Calu3 (cell line): ENCODE results near the gene CHMP4A. TPM values are rescaled to one million over a fixed set of nuclear protein-coding genes. Genes with fewer than 3 reads are reported as not detected.

ENCODE experiments used
- BruUV-seq: library from RNA; stranded (reverse); fragments of 400-500 nt; replicated peaks from 2 replicates; lab custom pipeline; 2021; lab: Mats Ljungman, UMichigan
- CTCF ChIA-PET: fragments of 300-600 bp; sonication (Branson Sonifier 250); formaldehyde crosslinking; loops from one replicate; lab custom pipeline; 2022; ENCODE audit warnings: antibody characterized with exemption; lab: Charles Lee
- DNase-seq: peaks from one replicate; pipeline ENCODE4 v3.0.0; 2022
- H3K27ac Mint-ChIP-seq: one replicate; pipeline ENCODE4 v1.8.0; 2022; ENCODE audit warnings: mixed read lengths; ENCODE audit not compliant: unreplicated experiment
- H3K27me3 Mint-ChIP-seq: one replicate; pipeline ENCODE4 v1.8.0; 2022; ENCODE audit warnings: mixed read lengths; ENCODE audit not compliant: unreplicated experiment
- H3K36me3 Mint-ChIP-seq: one replicate; pipeline ENCODE4 v1.8.0; 2022; ENCODE audit warnings: mild to moderate bottlenecking, moderate library complexity, mixed read lengths; ENCODE audit not compliant: insufficient read depth, unreplicated experiment
- H3K4me1 Mint-ChIP-seq: one replicate; pipeline ENCODE4 v1.8.0; 2022; ENCODE audit warnings: mild to moderate bottlenecking, low read depth, mixed read lengths; ENCODE audit not compliant: unreplicated experiment
- H3K4me3 Mint-ChIP-seq: one replicate; pipeline ENCODE4 v1.8.0; 2022; ENCODE audit warnings: mild to moderate bottlenecking, low read depth, moderate library complexity, mixed read lengths; ENCODE audit not compliant: unreplicated experiment
- H3K9me3 Mint-ChIP-seq: one replicate; pipeline ENCODE4 v1.8.0; 2022; ENCODE audit warnings: low read depth, mixed read lengths; ENCODE audit not compliant: unreplicated experiment
- intact Hi-C: fragments of 100-400 bp; cut with micrococcal nuclease; formaldehyde crosslinking; loops from one replicate; pipeline ENCODE4 v1.10.0; 2022; ENCODE audit not compliant: unreplicated experiment
- total RNA-seq: library from RNA; stranded (reverse); gene quantifications from 2 replicates; pipeline ENCODE4 v1.2.3, GENCODE V29; 2022
- TF ChIP-seq, protein P1 (sequence below): fragments of 200-600 bp; IDR thresholded peaks from one replicate; pipeline ENCODE4 v1.8.0; 2022; ENCODE audit warnings: antibody characterized with exemption; ENCODE audit not compliant: unreplicated experiment

The CHMP4A gene
- total RNA-seq, 1 experiment from 2014 or later: 53.2 TPM

DNA sequence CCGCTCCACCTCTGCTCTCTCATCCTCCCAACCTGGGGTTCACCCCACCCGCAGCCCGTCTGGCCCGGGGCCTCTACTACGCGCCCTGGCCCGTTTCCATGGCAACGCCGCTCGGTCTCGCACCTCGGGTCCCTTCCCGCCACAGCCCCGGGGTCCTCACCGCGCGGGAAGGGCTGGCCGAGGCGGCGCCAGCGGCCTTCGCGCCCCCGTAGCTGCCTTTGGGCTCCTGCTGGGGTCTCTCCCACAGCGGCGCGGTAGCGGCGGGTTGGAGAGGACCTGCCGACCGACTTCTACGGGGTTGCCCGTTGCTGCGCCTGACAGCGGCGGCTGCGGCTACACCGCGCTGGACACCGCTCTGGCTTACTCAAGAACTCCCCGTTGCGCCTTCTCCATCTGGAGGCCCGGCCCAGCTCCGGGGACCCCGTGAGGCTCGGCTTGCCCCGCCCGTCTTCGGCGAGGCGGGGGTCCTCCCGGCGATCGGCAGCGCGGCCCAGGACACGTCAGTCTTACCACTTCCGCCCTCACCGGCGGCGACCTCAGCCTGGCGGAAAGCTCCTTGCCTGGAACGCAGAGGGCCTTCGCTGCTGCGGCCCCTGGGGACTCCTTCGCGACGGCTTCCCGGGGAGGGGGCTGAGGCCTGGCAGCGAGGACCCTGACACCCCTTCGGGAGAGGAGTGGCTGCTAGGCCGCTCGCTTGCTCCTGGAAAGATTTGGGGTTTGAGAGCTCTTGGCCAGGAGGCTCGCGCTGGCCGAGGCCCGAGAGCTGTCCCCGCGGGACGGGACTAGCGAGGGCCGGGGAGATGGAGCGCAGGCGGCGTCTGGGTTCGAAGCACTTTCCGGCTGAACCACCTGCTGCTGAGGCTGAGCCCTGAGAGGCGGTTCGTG lies 17.9 kb downstream of the CHMP4A start, which contains the start of gene TM9SF1:
Gene TM9SF1 (minus strand): TSS at position 256 of the 885 bp plus-strand sequence. CDS start 422 bp downstream, outside the sequence.
- no peaks in the 10 kb centered on the region for H3K9me3 Mint-ChIP-seq
- intact Hi-C loops: no loop called here
- H3K4me1 Mint-ChIP-seq: peaks cover 8% of the 10 kb centered on the region
- no peaks in the 10 kb centered on the region for H3K27me3 Mint-ChIP-seq
- H3K4me3 Mint-ChIP-seq: peak within 1 kb of the TSS; percentile 88
- H3K27ac Mint-ChIP-seq: peak within 1 kb of the TSS; percentile 92
- peaks cover 56% of the 10 kb centered on the region for H3K36me3 Mint-ChIP-seq
- DNase-seq: peak; percentile 85
- CTCF ChIA-PET: interaction anchor here (1.2 to 1.8 kb wide), 3 partner anchors 18 to 48 kb away, joined by 3 to 5 read pairs (median 3); partner anchors contain the start of genes CHMP4A, RNF31 and TINF2
- TF ChIP-seq, protein P1, sequence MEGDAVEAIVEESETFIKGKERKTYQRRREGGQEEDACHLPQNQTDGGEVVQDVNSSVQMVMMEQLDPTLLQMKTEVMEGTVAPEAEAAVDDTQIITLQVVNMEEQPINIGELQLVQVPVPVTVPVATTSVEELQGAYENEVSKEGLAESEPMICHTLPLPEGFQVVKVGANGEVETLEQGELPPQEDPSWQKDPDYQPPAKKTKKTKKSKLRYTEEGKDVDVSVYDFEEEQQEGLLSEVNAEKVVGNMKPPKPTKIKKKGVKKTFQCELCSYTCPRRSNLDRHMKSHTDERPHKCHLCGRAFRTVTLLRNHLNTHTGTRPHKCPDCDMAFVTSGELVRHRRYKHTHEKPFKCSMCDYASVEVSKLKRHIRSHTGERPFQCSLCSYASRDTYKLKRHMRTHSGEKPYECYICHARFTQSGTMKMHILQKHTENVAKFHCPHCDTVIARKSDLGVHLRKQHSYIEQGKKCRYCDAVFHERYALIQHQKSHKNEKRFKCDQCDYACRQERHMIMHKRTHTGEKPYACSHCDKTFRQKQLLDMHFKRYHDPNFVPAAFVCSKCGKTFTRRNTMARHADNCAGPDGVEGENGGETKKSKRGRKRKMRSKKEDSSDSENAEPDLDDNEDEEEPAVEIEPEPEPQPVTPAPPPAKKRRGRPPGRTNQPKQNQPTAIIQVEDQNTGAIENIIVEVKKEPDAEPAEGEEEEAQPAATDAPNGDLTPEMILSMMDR: no peak
- no TSS peak for BruUV-seq

DNA sequence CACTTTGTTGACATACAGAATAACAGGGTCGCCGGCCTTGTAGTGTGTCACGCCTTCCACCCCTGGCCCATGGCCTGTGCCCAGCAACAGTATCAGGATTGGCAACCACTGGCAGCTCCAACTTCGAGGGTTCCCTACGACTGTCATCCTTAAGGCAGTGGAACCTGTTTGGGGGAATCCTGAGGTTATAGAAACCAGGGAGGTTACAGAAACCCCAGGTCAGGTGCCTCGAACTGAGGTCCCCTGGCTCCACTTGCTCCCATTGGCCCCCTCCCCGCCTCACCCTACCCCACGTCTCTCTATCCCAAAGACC lies 18.5 kb downstream of the CHMP4A start:
- CTCF ChIA-PET: no interaction called here
- Mint-ChIP-seq H3K9me3 (no peaks in the 10 kb centered on the region), H3K4me3 (peak overlapping the region; percentile 88), H3K36me3 (peaks cover 58% of the 10 kb centered on the region), H3K27me3 (no peaks in the 10 kb centered on the region), H3K27ac (peak overlapping the region; percentile 92), H3K4me1 (peaks cover 8% of the 10 kb centered on the region)
- intact Hi-C loops: no loop called here
- TF ChIP-seq, protein P1: no peak
- DNase-seq: no peak
- no TSS peak for BruUV-seq

DNA sequence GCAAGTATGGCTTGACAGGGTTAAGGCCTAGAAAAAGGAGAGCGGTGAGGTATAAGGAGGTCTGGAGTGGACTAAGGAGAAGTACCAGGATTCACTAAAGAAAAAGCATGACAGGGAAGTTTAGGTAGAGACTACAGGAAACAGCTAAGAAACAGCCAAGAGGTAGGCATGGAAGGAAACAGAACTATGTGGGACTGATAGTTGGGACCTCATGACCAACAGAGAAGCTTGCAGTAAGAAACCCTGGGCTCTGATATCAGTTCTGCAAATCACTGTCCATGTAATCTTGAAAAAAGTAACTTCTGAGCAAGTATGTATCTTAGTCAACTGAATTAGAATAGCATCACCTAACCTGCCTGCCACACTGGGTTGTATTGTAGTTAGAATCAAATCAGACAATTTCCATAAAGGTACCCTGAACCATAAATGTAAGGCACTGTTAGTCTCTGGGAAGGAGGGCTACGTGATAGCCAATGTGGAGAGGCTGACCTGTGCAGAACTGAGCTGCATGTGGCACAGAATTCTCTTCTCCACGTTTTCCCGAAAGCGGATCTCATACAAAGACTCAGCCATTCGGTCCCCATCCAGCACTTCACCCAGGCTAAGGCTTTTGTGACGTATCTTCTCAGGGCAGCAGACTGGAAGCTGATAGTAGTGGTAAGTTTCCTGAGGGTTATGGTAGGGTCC lies 19.0 kb downstream of the CHMP4A start:
- intact Hi-C loops: no loop called here
- Mint-ChIP-seq H3K4me3 (peak overlapping the region; percentile 88), H3K36me3 (peaks cover 63% of the 10 kb centered on the region), H3K4me1 (peaks cover 12% of the 10 kb centered on the region), H3K27ac (peak overlapping the region; percentile 92), H3K9me3 (no peaks in the 10 kb centered on the region), H3K27me3 (no peaks in the 10 kb centered on the region)
- DNase-seq: no peak
- CTCF ChIA-PET: no interaction called here
- TF ChIP-seq, protein P1: no peak
- BruUV-seq: TSS peak; percentile 57

DNA sequence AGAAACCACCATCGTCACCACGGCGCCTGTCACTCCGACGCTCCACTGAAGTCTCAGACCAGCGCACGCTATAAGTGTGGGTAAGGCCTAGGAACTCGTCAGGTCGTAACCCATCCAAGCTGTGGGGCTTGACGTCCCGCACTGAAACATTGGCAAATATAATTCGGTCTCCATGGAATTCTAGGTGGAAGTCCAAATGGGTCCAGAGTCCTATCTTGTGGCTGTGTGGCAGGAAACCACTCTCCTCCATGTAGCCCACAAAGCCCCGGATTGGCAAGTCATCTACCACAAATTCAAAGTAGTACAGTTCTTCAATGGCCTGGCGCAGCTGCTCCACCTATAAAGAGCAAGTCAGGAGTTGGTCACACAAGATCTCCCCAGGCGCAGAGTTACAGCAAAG lies 20.4 kb downstream of the CHMP4A start:
- Mint-ChIP-seq H3K36me3 (peaks cover 66% of the 10 kb centered on the region), H3K27me3 (no peaks in the 10 kb centered on the region), H3K4me3 (no peak overlapping the region), H3K27ac (no peak overlapping the region), H3K4me1 (peaks cover 18% of the 10 kb centered on the region), H3K9me3 (no peaks in the 10 kb centered on the region)
- DNase-seq: no peak
- intact Hi-C loops: no loop called here
- TF ChIP-seq, protein P1: no peak
- no TSS peak for BruUV-seq
- CTCF ChIA-PET: no interaction called here
